Activated CD4-positive, alpha-beta T cell treated with anti-CD3 and anti-CD28 coated beads for 4 hours (primary cell): Measurements from ENCODE around the gene CANT1.
"Not testable (repeated sequence)": the region's sequence is repeated elsewhere in the genome, so short reads cannot be mapped to it uniquely, and the experiment has no call there.

ENCODE experiments used
- DNase-seq, 2 donors: peaks; one replicate each; pipeline ENCODE4 v3.0.0-alpha.2; 2020

CANT1 gene

DNA sequence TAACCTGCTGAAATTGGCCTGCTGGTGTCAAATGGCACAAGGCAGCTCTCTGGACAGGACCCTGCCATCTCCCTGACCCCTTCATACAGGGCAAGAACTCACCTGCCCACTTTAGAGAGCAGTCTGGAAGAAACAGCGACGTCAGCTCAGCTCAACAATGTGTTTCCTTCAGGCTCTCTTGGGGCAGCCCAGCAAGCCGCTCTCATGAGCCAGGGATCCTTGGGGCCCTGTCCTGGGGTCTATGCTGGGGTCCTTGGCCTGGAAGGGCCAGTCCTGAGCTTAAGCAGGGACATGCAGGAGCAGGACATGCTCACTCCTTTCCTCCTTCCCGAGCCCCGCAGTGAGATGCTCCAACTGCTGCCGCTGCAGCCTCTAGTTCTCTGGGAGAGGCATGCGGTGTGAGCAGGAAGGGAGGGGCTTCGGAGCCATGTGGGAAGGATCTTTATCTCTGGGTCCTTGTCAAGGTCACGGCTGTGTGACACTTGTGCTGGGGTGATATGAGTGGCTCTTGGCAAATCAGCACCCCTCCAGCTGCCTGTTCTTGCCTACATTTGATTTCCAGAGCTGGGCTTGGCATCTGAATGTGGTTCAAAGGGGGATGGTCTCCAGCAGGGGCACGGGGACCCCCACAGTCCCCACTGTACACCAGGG, 17.8 kb upstream of the CANT1 start:
- no peak for DNase-seq

GRCh38 chr17:79026376-79027273, 17.1 kb upstream of the CANT1 start:
- DNase-seq: no peak

DNA sequence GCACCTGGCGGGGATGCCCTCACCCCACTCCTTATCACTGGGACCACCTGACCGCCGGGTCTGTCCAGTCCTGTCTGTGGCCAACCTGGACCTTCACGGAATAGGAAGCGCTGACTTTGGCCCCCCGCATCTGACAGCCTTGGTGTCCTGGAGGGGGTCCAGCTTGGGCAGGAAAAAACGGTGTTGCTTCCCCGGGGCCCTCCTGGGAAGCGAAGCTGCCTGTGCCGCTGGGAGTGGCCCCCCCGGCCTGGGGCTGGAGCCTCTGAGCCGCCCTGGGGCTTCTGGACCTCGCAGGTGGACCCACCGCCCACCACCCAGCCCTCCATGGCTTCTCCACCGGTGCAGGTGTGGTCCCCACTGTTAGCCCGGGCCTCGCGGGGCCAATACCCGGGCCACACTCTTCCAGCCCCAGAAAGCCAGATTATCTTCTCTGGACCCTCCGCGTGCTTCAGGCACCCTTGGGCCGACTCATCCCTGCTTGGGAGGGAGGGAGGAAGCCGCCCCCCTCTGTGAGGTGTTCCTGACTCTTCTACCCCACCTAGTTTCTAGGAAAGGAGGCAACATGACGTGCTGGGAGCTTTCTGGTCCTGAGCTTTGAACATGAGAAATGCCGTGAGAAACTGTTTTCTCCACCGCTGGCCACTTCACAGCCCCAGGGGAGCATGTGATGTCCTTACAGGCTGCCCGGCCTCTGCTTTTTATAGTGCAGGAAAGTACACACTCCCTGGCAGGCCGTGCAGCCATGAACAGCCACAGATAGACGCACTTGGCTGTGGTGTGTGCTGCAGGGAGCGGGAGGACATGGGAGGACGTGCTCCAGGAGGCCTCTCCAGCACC, 15.6 kb upstream of the CANT1 start:
- no peak for DNase-seq

- peak in 1 of 2 donors; percentile 21 for DNase-seq
Measured at GRCh38 chr17:79023886-79024771, 14.6 kb upstream of the CANT1 start, which contains the start of gene C1QTNF1. Gene C1QTNF1 (plus strand): TSS chr17:79024169. CDS start chr17:79043969, 19,800 bp downstream.

GRCh38 chr17:79023180-79023705, 13.7 kb upstream of the CANT1 start:
- no peak for DNase-seq

DNA sequence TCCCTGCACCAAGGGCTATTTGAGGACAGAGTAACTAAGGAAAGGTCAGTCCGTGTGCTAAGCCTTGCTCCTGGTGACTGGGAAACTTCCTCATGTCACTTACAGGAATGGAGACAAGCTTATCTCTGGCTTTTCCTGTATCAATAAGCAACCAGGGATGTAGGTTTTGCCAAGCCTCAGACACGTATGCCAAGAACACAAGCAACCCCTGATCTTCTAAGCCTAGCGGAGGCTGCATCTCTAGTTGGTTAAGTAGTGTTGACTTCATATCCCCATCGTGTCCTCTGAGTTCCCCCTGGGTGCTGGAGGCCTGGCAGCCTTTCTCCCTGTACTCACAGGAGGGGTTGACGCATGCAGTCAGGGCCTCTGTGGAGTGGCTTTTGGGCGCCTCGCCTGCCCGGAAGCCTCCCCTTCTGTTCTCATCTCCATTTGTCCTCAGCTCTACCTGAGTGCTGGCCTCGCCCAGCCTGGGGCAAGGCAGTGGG, 13.0 kb upstream of the CANT1 start:
- DNase-seq: no peak

GRCh38 chr17:79021929-79022328, 12.4 kb upstream of the CANT1 start:
- DNase-seq: not testable (repeated sequence)

DNA sequence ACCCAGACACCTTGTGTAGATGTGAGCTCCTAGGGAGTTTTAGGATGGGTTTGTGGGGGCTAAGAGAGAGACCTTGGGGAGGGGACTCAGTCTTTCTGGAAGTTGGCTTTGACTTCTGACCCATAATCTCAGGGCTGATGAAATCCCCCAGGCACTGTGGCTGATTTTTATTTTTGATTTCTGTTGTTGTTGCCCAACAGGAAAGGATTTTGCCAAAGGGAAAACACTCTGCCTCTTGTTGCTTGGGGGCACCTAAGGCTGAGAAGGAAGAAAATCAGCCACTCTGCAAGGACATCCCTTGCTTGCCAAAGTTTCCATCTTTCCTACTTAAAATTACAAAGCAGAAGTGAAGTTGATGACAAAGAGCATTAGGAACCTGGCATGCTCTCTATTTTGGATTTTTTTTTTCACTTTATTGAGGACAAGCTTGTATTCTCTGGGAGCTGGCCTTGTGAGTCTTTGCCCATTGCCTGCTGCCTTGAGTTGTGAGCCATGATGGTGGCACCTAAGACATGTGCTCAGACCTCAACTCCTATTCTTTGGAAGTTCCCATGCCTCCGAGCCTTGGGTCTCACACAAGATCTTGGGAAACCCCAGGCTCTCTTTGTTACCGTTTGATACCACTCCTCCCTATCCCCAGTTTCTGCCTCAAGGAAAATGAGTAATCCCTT, 11.2 kb upstream of the CANT1 start:
- DNase-seq: no peak

- DNase-seq: peak; percentile 46 to 53
Measured at GRCh38 chr17:79019632-79020584, 10.3 kb upstream of the CANT1 start.

GRCh38 chr17:79019261-79019631, 9.7 kb upstream of the CANT1 start:
- no peak for DNase-seq

GRCh38 chr17:79018370-79018695, 8.8 kb upstream of the CANT1 start:
- no peak for DNase-seq

DNA sequence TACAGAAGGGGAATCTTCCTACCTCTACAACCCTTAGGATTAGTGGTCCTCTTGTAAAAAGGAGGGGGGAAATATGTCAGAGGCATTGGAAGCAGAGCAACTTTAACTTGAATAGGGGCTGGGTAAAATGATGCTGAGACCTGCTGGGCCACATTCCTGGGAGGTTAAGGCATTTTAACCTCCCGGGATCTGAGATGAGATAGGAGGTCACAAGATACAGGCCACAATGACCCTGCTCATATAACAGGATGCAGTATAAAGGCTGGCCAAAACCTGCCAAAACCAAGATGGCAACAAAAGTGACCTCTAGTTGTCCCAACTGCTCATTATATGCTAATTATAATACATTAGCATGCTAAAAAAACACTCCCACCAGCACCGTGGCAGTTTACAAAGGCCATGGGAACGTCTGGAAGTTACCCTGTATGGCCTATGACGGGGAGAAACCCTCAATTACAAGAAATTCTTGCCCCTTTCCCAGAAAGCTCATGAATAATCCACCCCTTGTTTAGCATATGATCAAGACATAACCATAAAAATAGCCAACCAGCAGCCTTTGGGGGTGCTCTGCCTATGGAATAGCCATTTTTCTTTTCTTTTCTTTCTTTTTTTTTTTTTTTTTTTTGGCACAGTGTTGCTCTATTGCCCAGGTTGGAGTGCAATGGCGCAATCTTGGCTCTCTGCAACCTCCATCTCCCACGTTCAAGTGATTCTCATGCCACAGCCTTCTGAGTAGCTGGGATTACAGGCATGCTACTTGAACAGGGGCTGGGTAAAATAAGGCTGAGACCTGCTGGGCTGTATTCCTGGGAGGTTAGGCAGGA, 8.2 kb upstream of the CANT1 start:
- no peak for DNase-seq

- no peak for DNase-seq
Measured at GRCh38 chr17:79014158-79014758, 4.7 kb upstream of the CANT1 start.

DNA sequence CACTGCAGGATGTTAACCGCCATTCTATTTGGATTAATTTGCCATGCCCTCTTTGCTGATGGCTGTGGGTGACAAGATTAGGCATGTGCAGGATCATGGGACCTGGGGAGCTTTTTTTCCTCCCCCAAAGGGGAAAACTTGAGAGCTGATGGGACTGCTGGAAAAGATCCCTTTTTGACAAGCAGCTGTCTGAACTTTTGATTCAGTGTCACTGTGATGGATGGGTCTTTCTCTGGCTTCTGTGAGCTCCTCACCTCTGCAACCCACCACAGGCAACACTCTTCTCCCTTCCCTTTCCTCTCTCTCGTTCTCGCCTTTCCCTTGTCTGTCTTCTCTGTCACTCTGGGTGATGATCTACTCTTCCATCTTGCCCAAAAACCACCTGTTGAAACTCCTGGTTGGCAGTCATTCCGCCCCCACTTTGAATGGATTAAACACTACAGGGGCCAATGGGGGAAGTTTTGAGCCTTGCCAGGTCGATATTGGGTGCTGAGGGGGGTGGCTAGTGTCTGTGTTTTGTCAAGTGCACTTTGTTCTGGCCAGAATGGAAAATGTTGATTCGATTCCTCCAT, 3.1 kb upstream of the CANT1 start:
- DNase-seq: no peak

- DNase-seq: no peak
Measured at GRCh38 chr17:79011451-79012147, 2.0 kb upstream of the CANT1 start.

DNA sequence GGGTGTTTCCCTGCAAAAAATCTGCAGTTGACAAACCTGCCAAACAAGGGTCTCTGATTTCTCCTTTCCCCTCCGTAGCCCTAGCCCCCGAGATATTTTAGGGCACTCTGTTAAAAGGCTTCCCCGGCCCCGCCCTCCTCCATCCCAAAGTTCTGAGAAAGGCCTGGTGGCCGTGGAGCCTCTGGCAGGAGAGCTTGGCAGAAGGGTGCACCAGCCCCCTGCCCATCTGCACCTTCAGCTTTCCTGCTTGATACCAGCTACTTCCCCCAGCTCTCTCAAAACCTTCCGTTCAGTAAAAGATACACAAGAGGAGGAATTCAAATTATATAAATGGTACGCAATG, 711 bp upstream of the CANT1 start:
- no peak for DNase-seq

DNA sequence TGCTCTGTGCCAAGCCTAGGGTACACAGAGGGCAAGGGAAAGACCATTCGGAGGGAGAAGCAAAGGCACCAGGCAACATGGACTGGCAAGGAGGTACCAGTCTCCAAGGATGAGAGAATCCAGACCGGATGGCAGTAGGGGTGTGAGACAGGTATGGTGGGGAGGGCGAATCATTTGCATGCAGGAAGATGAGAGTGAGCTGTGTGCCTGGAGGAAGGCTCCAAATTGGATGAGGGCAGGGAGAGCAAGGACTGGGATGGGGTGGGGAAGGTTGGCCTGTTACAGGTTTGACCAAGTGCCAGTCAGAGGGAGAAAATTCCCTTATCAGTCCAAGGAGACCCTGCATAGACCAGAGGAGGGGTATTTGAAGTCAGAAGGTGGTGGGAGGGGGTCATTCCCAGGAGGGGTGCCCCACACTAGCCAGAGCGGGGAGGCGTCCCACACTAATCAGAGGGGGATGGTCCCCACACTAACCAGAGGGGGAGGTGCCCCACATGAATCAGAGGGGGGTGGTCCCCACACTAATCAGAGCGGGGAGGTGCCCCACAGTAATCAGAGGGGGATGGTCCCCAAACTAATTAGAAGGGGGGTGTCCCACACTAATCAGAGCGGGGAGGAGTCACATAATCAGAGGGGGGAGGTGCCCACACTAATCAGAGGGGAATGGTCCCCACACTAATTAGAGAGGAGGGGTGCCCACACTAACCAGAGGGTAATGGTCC, 737 bp downstream of the CANT1 start:
- DNase-seq: no peak
